IPS-20b (cell line): Measurements from ENCODE around the gene LRRC61.

Experiments
- H3K27ac ChIP-seq: one replicate; pipeline ENCODE4 v1.5.1; 2013; ENCODE audit warnings: low read length
- H3K27me3 ChIP-seq: 2 replicates; pipeline ENCODE4 v1.6.1; 2013; ENCODE audit warnings: mild to moderate bottlenecking, low read length, inconsistent platforms; ENCODE audit not compliant: insufficient read depth
- H3K36me3 ChIP-seq: 2 replicates; pipeline ENCODE4 v1.6.1; 2013; ENCODE audit warnings: low read depth, mild to moderate bottlenecking, inconsistent platforms, low read length, moderate library complexity; ENCODE audit not compliant: insufficient read depth
- H3K4me1 ChIP-seq: 2 replicates; pipeline ENCODE4 v1.6.1; 2013; ENCODE audit warnings: mild to moderate bottlenecking, control low read depth, inconsistent platforms, low read length, moderate library complexity; ENCODE audit not compliant: insufficient read depth
- H3K4me3 ChIP-seq: 2 replicates; pipeline ENCODE4 v1.5.1; 2013; ENCODE audit warnings: mild to moderate bottlenecking, low read length, inconsistent platforms
- H3K9ac ChIP-seq: 2 replicates; pipeline ENCODE4 v1.6.1; 2013; ENCODE audit warnings: low read depth, mild to moderate bottlenecking, inconsistent platforms, low read length, moderate library complexity
- H3K9me3 ChIP-seq: 2 replicates; pipeline ENCODE4 v1.6.1; 2013; ENCODE audit warnings: mild to moderate bottlenecking, low read depth, low read length, inconsistent platforms; ENCODE audit not compliant: insufficient read depth

LRRC61 gene

GRCh38 chr7:150324373-150324961 is 1.3 kb downstream of the LRRC61 start:
- Histone ChIP-seq H3K27ac (peak overlapping the region; percentile 18), H3K4me1 (peaks cover 12% of the 10 kb centered on the region), H3K9ac (peak overlapping the region; percentile 82)

GRCh38 chr7:150325110-150325611 is 2.0 kb downstream of the LRRC61 start:
- peak overlapping the region; percentile 83; the same call in 1 of the 2 replicates for H3K4me3 ChIP-seq
- no peaks in the 10 kb centered on the region for H3K27me3 ChIP-seq
- H3K27ac ChIP-seq: no peak overlapping the region
- no peak overlapping the region for H3K9ac ChIP-seq
- H3K36me3 ChIP-seq: peaks cover 49% of the 10 kb centered on the region
- H3K4me1 ChIP-seq: peaks cover 16% of the 10 kb centered on the region
- no peaks in the 10 kb centered on the region for H3K9me3 ChIP-seq

More at GRCh38 chr7:150324373-150324961, 1.3 kb downstream of the LRRC61 start:
- Histone ChIP-seq H3K36me3 (peaks cover 47% of the 10 kb centered on the region), H3K27me3 (no peaks in the 10 kb centered on the region), H3K9me3 (no peaks in the 10 kb centered on the region), H3K4me3 (peak overlapping the region; percentile 83)

- H3K4me3 ChIP-seq: no peak overlapping the region
- peaks cover 17% of the 10 kb centered on the region for H3K4me1 ChIP-seq
- H3K9me3 ChIP-seq: no peaks in the 10 kb centered on the region
- H3K27ac ChIP-seq: no peak overlapping the region
- H3K27me3 ChIP-seq: no peaks in the 10 kb centered on the region
- H3K36me3 ChIP-seq: peaks cover 56% of the 10 kb centered on the region
- no peak overlapping the region for H3K9ac ChIP-seq
Measured at GRCh38 chr7:150325901-150326300, 2.7 kb downstream of the LRRC61 start.

- Histone ChIP-seq H3K9ac (no peak overlapping the region), H3K4me3 (no peak overlapping the region), H3K36me3 (peaks cover 65% of the 10 kb centered on the region), H3K9me3 (no peaks in the 10 kb centered on the region), H3K4me1 (peaks cover 17% of the 10 kb centered on the region), H3K27ac (no peak overlapping the region), H3K27me3 (no peaks in the 10 kb centered on the region)
Measured at GRCh38 chr7:150326657-150327268, 3.6 kb downstream of the LRRC61 start.

GRCh38 chr7:150327308-150327707 is 4.2 kb downstream of the LRRC61 start:
- Histone ChIP-seq H3K4me1 (peaks cover 17% of the 10 kb centered on the region), H3K27me3 (no peaks in the 10 kb centered on the region), H3K4me3 (no peak overlapping the region), H3K36me3 (peaks cover 70% of the 10 kb centered on the region), H3K27ac (no peak overlapping the region), H3K9me3 (no peaks in the 10 kb centered on the region), H3K9ac (no peak overlapping the region)

- H3K27ac ChIP-seq: peak overlapping the region; percentile 76
- H3K4me1 ChIP-seq: peaks cover 17% of the 10 kb centered on the region
- peaks cover 87% of the 10 kb centered on the region for H3K36me3 ChIP-seq
- H3K27me3 ChIP-seq: no peaks in the 10 kb centered on the region
- peak overlapping the region; percentile 23; the same call in 1 of the 2 replicates for H3K4me3 ChIP-seq
- H3K9ac ChIP-seq: peak overlapping the region; percentile 64; the same call in 1 of the 2 replicates
- H3K9me3 ChIP-seq: no peaks in the 10 kb centered on the region
Measured at GRCh38 chr7:150329331-150330120, 6.4 kb downstream of the LRRC61 start.

GRCh38 chr7:150330211-150330885 is 7.2 kb downstream of the LRRC61 start:
- Histone ChIP-seq H3K36me3 (peaks cover 80% of the 10 kb centered on the region), H3K4me3 (no peak overlapping the region), H3K27me3 (no peaks in the 10 kb centered on the region), H3K4me1 (peaks cover 18% of the 10 kb centered on the region), H3K9ac (no peak overlapping the region), H3K27ac (peak overlapping the region; percentile 76), H3K9me3 (no peaks in the 10 kb centered on the region)

GRCh38 chr7:150332852-150333635 is 9.9 kb downstream of the LRRC61 start:
- Histone ChIP-seq H3K4me3 (no peak overlapping the region), H3K36me3 (peaks cover 78% of the 10 kb centered on the region), H3K9ac (no peak overlapping the region), H3K9me3 (no peaks in the 10 kb centered on the region), H3K27me3 (no peaks in the 10 kb centered on the region), H3K27ac (no peak overlapping the region), H3K4me1 (peaks cover 31% of the 10 kb centered on the region)

GRCh38 chr7:150333659-150334058 is 10.5 kb downstream of the LRRC61 start:
- Histone ChIP-seq H3K27ac (no peak overlapping the region), H3K4me3 (no peak overlapping the region), H3K9ac (no peak overlapping the region), H3K27me3 (no peaks in the 10 kb centered on the region), H3K4me1 (peaks cover 30% of the 10 kb centered on the region), H3K36me3 (peaks cover 77% of the 10 kb centered on the region), H3K9me3 (no peaks in the 10 kb centered on the region)

- Histone ChIP-seq H3K27me3 (no peaks in the 10 kb centered on the region), H3K9me3 (no peaks in the 10 kb centered on the region), H3K4me3 (no peak overlapping the region), H3K9ac (no peak overlapping the region), H3K4me1 (peaks cover 26% of the 10 kb centered on the region), H3K36me3 (peaks cover 77% of the 10 kb centered on the region), H3K27ac (no peak overlapping the region)
Measured at GRCh38 chr7:150334108-150334507, 11.0 kb downstream of the LRRC61 start.
